HEK293T (cell line): ENCODE measurements around the gene HDAC3.

Experiments
- FOXA1 ChIP-seq: fragments of 450-650 bp; IDR thresholded peaks from 2 replicates; pipeline ENCODE4 v1.6.1; 2016; ENCODE audit warnings: mild to moderate bottlenecking
- FOXK2 ChIP-seq: fragments of 450-650 bp; IDR thresholded peaks from 2 replicates; pipeline ENCODE4 v1.6.1; 2016; ENCODE audit warnings: mild to moderate bottlenecking
- FOXM1 ChIP-seq: fragments of 450-650 bp; IDR thresholded peaks from 2 replicates; pipeline ENCODE4 v1.6.1; 2017; ENCODE audit warnings: mild to moderate bottlenecking, borderline replicate concordance
- L3MBTL2 ChIP-seq: fragments of 450-650 bp; conservative IDR thresholded peaks from 2 replicates; pipeline ENCODE4 v1.6.1; 2016; ENCODE audit warnings: mild to moderate bottlenecking
- LEF1 ChIP-seq: fragments of 450-650 bp; IDR thresholded peaks from 2 replicates; pipeline ENCODE4 v1.6.1; 2017; ENCODE audit warnings: mild to moderate bottlenecking, borderline replicate concordance
- NFRKB ChIP-seq: fragments of 450-650 bp; IDR thresholded peaks from 2 replicates; pipeline ENCODE4 v1.6.1; 2016; ENCODE audit warnings: mild to moderate bottlenecking, moderate library complexity
- SUZ12 ChIP-seq: fragments of 450-650 bp; IDR thresholded peaks from 2 replicates; pipeline ENCODE4 v1.6.1; 2016; ENCODE audit warnings: mild to moderate bottlenecking

DNA sequence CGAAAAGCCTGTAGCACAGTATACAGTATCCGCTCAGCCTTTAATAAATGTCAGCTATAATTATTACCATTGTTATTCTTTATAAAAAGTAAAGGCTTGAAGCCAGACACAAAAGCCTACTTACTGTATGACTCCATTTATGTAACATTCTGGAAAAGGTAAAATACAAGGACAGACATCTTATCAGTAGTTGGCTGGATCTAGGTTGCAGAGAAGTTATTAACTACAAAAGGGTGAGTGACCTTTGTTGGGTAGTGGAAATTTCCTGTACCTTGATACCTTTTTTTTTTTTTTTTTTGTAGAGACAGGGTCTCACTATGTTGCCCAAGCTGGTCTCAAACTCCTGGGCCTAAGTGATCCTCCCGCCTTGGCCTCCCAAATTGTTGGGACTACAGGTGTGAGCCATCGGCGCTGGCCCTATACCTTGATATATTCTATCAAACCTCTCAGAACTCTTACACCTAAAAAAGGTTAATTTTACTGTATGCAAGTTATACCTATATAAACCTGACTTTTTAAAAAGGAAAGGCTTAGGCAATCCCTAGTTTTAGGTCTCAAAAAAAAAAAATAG is 6.0 kb downstream of the HDAC3 start:
- TF ChIP-seq SUZ12 (no peak), FOXM1 (no peak), NFRKB (no peak), LEF1 (no peak), FOXA1 (no peak), L3MBTL2 (no peak), FOXK2 (no peak)
